Brain microvascular endothelial cell (primary cell): ENCODE data around the gene C2orf81.

Experiments used
- DNase-seq: peaks from one replicate; pipeline ENCODE4 v3.0.0-alpha.2; 2020
- H3K27ac ChIP-seq: fragments of 250-450 bp; sonication (Bioruptor Pico); 2 replicates; pipeline ENCODE4 v1.5.1; 2020; ENCODE audit warnings: mild to moderate bottlenecking, moderate library complexity
- H3K27me3 ChIP-seq: fragments of 250-450 bp; sonication (Bioruptor Pico); replicated peaks from 2 replicates; pipeline ENCODE4 v1.5.1; 2020; ENCODE audit warnings: mild to moderate bottlenecking
- H3K36me3 ChIP-seq: fragments of 250-450 bp; sonication (Bioruptor Pico); replicated peaks from 2 replicates; pipeline ENCODE4 v1.5.1; 2020; ENCODE audit warnings: mild to moderate bottlenecking
- H3K4me3 ChIP-seq: 2 replicates; pipeline ENCODE4 v1.5.1; 2011; ENCODE audit warnings: low read depth, mild to moderate bottlenecking, control low read depth, low read length, moderate library complexity
- CTCF ChIP-seq: IDR thresholded peaks from 2 replicates; pipeline ENCODE4 v1.5.1; 2011; ENCODE audit warnings: low read depth, mild to moderate bottlenecking, moderate library complexity, low read length, control low read depth, inconsistent platforms; ENCODE audit errors: missing control alignments
- in situ Hi-C: cut with HindIII; loops from 2 replicates; pipeline ENCODE4 v1.10.0; 2017; ENCODE audit warnings: low sequenced_read_pairs, low pct_ligation_motif_present

Gene C2orf81

GRCh38 chr2:74372674-74373073 lies 48.7 kb downstream of the C2orf81 start:
- H3K27me3 ChIP-seq: no peaks in the 10 kb centered on the region
- no peak overlapping the region for H3K4me3 ChIP-seq
- DNase-seq: no peak
- in situ Hi-C loops: no loop called here
- H3K27ac ChIP-seq: no peak overlapping the region
- TF ChIP-seq CTCF: no peak
- peaks cover 59% of the 10 kb centered on the region for H3K36me3 ChIP-seq

- Histone ChIP-seq H3K27ac (no peak overlapping the region), H3K4me3 (no peak overlapping the region), H3K36me3 (peaks cover 59% of the 10 kb centered on the region), H3K27me3 (no peaks in the 10 kb centered on the region)
- in situ Hi-C loops: no loop called here
- DNase-seq: no peak
- no peak for TF ChIP-seq CTCF
These were observed 50.0 kb downstream of the C2orf81 start for GRCh38 chr2:74371421-74371820.

DNA sequence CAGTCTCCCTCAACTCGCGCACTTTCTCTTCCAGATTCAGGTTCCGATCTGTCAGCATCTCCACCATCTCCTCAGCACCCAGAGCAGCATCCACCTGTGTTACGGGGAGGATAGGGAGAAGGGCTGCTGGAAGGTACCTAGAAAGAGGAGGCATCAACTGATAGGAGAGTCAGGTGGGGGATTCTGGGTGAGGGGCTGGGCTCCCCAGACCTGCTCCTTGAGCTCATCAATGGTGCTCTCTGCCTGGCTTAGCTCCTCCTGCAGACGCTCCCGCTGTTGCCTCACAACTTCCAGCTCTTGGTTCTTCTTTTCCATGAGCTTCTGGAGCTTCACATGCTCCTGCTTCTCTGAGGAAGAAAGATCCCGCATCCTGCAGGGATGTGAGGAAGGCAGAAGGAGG lies 51.4 kb downstream of the C2orf81 start:
- no peak for TF ChIP-seq CTCF
- no peak overlapping the region for H3K27ac ChIP-seq
- peaks cover 63% of the 10 kb centered on the region for H3K36me3 ChIP-seq
- H3K27me3 ChIP-seq: no peaks in the 10 kb centered on the region
- in situ Hi-C loops: no loop called here
- no peak overlapping the region for H3K4me3 ChIP-seq
- DNase-seq: no peak

- in situ Hi-C loops: no loop called here
- no peak for TF ChIP-seq CTCF
- DNase-seq: no peak
These were observed 52.9 kb downstream of the C2orf81 start for GRCh38 chr2:74368499-74368898.

DNA sequence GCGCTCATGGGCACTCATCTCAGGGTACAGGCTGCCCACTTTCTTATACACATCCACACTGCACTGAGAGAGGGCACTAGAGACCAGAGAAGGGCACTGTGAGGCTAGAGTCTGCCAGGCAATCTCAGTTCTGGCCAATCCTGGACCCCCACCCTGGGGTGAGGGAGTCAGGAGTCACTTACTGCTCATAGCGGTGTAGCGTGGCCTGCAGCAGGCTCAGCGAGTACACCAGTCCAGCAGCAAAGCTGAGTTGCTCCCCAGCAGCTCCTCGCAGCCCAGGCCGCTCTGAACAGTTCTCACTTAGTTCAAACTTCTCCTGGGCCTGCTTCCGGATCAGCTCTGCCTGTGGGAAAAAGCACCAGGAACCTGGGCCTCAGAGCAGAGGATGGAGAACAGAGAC lies 53.6 kb downstream of the C2orf81 start:
- Histone ChIP-seq H3K36me3 (peaks cover 84% of the 10 kb centered on the region), H3K4me3 (no peak overlapping the region), H3K27ac (no peak overlapping the region), H3K27me3 (no peaks in the 10 kb centered on the region)
- DNase-seq: no peak
- in situ Hi-C loops: no loop called here
- TF ChIP-seq CTCF: no peak

More at GRCh38 chr2:74368499-74368898, 52.9 kb downstream of the C2orf81 start:
- Histone ChIP-seq H3K4me3 (no peak overlapping the region), H3K27me3 (no peaks in the 10 kb centered on the region), H3K36me3 (peaks cover 77% of the 10 kb centered on the region), H3K27ac (no peak overlapping the region)

DNA sequence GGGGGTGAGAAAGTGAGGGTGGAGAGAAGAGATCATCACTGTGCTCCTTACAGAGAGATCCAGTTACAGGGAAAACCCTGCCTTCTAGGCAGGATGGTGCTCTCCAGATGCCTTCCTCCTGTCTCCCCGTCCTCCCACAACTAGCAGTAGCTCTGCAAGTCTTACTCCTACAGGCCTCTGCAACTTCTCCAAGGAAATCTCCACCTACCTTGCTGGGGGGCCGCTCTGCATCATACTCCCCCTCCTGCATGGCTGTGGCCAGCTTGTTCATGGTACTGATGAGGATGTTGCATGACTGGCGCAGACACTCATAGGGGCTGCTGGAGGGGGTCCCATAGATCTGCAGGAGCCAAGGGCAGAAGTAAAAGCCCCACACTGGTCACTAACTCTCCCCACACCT lies 55.4 kb downstream of the C2orf81 start:
- no peaks in the 10 kb centered on the region for H3K27me3 ChIP-seq
- peaks cover 97% of the 10 kb centered on the region for H3K36me3 ChIP-seq
- no peak overlapping the region for H3K4me3 ChIP-seq
- no peak for TF ChIP-seq CTCF
- in situ Hi-C loops: no loop called here
- DNase-seq: no peak
- no peak overlapping the region for H3K27ac ChIP-seq
